Effector CD4-positive, alpha-beta T cell (primary cell): ENCODE measurements around the gene CTIF.
"Not testable (repeated sequence)": the region's sequence is repeated elsewhere in the genome, so short reads cannot be mapped to it uniquely, and the experiment has no call there.

Experiments
- DNase-seq: peaks from one replicate; pipeline ENCODE4 v3.0.0-alpha.2; 2020

The CTIF gene

GRCh38 chr18:48860269-48861180 is 321.7 kb downstream of the CTIF start:
- DNase-seq: no peak

- DNase-seq: no peak
Observed at GRCh38 chr18:48861181-48861708, 322.4 kb downstream of the CTIF start.

GRCh38 chr18:48862132-48862531 is 323.3 kb downstream of the CTIF start:
- DNase-seq: no peak

GRCh38 chr18:48862678-48863270 is 323.9 kb downstream of the CTIF start:
- no peak for DNase-seq

GRCh38 chr18:48863432-48864065 is 324.7 kb downstream of the CTIF start:
- DNase-seq: no peak

GRCh38 chr18:48864876-48865275 is 326.0 kb downstream of the CTIF start:
- no peak for DNase-seq

GRCh38 chr18:48866028-48866733 is 327.4 kb downstream of the CTIF start:
- DNase-seq: no peak

GRCh38 chr18:48866856-48867255 is 328.0 kb downstream of the CTIF start:
- DNase-seq: no peak

- DNase-seq: no peak
Observed at GRCh38 chr18:48867978-48868377, 329.1 kb downstream of the CTIF start.

- DNase-seq: no peak
Observed at GRCh38 chr18:48868468-48869466, 329.9 kb downstream of the CTIF start.

- no peak for DNase-seq
Observed at GRCh38 chr18:48869591-48869990, 330.8 kb downstream of the CTIF start.

- not testable (repeated sequence) for DNase-seq
Observed at GRCh38 chr18:48870926-48871325, 332.1 kb downstream of the CTIF start.

- DNase-seq: no peak
Observed at GRCh38 chr18:48871391-48872166, 332.7 kb downstream of the CTIF start.

GRCh38 chr18:48872234-48873145 is 333.7 kb downstream of the CTIF start:
- DNase-seq: no peak

GRCh38 chr18:48874233-48874632 is 335.4 kb downstream of the CTIF start:
- DNase-seq: no peak

- no peak for DNase-seq
Observed at GRCh38 chr18:48874701-48875162, 335.9 kb downstream of the CTIF start.

GRCh38 chr18:48875314-48875941 is 336.6 kb downstream of the CTIF start:
- DNase-seq: no peak

- DNase-seq: no peak
Observed at GRCh38 chr18:48875942-48876511, 337.2 kb downstream of the CTIF start.

GRCh38 chr18:48876590-48876989 is 337.8 kb downstream of the CTIF start:
- no peak for DNase-seq
